ENCODE results near the gene ZNF575. TPM values are rescaled to one million over a fixed set of nuclear protein-coding genes. Genes with fewer than 3 reads are reported as not detected.

The ZNF575 gene
- total RNA-seq, 6 experiments from 2014 or later: 0.89 to 0.99 (median 0.95) TPM; not detected in 1

DNA sequence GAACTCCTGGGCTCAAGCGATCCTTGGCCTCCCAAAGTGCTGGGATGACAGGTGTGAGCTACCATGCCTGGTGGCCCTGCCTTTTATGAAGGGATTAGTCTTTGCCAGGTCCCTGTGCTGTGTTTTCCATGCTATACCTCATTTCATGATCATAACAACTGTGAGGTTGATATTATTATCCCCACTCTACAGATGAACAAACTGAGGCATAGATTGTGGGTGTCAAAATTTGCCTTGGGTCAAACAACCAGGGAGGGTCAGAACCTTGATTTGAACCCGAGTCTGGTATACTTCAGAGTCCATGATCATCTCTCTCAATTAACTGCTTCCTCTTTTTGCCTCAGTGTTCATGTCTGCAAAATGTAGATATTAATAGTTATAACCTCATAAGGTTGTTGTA is 49.5 kb downstream of the ZNF575 start:
- Histone ChIP-seq H3K27ac (no peak overlapping the region), H3K4me3 (no peak overlapping the region), H3K4me1 (peaks cover 0 to 12% (median 4%) of the 10 kb centered on the region in 4 donors), H3K27me3 (no peaks in the 10 kb centered on the region), H3K36me3 (no peaks in the 10 kb centered on the region), H3K9me3 (no peaks in the 10 kb centered on the region)
- TF ChIP-seq CTCF (IDR thresholded peaks at IDR 0.05) (no peak), POLR2A (IDR thresholded peaks at IDR 0.05) (no peak)
- WGBS (ENCODE audit: insufficient coverage, low coverage, low lambda C conversion rate, missing lambda C conversion rate): 67% methylated on average over 1 of the region's 2 CpGs
- DNase-seq (no peak), ATAC-seq (no peak)
- intact Hi-C loops (cut with DNase I): no loop called here

DNA sequence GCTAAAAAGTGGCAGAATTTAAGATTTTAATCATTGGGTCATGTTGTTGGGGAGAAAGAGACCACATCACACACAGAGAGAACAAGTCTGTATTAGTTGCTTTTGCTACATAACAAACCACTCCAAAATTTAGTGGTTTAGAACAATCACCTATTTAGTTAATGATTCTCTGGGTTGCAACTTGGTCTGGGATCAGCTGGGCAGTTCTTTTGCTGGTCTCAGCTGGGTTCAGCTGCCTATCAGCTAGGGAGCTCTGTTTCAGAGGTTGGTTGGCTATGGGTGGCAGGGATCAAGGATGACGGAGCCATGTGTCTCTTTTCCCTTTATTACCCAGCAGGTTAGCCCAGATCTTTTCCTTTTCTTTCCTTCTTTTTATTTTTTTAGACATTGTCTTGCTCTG is 51.5 kb downstream of the ZNF575 start:
- intact Hi-C loops (cut with DNase I): no loop called here
- H3K9me3 ChIP-seq: no peaks in the 10 kb centered on the region
- peak in 1 of 3 donors; percentile 56 for DNase-seq
- H3K4me3 ChIP-seq: no peak overlapping the region
- H3K4me1 ChIP-seq: peaks cover 0 to 12% (median 4%) of the 10 kb centered on the region in 4 donors
- ATAC-seq: peak; percentile 54 to 88 (median 74)
- no peaks in the 10 kb centered on the region for H3K27me3 ChIP-seq
- TF ChIP-seq POLR2A (IDR thresholded peaks at IDR 0.05) (no peak), CTCF (IDR thresholded peaks at IDR 0.05) (no peak)
- no peaks in the 10 kb centered on the region for H3K36me3 ChIP-seq
- 33% methylated on average over 1 of the region's 1 CpG for WGBS (ENCODE audit: insufficient coverage, low coverage, low lambda C conversion rate, missing lambda C conversion rate)
- H3K27ac ChIP-seq: peak overlapping the region in 1 of 3 donors; percentile 40

Other genes starting within 250 kb of the ZNF575 start
- gene CD177, start 179.5 kb upstream of the ZNF575 start, total RNA-seq: 1 to 10 TPM in 3 of 6 experiments, under 1 TPM in 2, not detected in 1; 0.51 to 5.3 (median 1.3) TPM
- gene TEX101, start 118.3 kb upstream of the ZNF575 start, total RNA-seq: not detected
- gene LYPD3, start 67.6 kb upstream of the ZNF575 start, total RNA-seq: under 1 TPM in 4 of 6 experiments, not detected in 2; 0.20 to 0.28 (median 0.25) TPM
- gene PHLDB3, start 28.4 kb upstream of the ZNF575 start, total RNA-seq: 10 to 100 TPM in 5 of 6 experiments, 1 to 10 TPM in 1; 9.6 to 15.0 (median 11.1) TPM
- gene ETHE1, start 6.0 kb upstream of the ZNF575 start, total RNA-seq: 10 to 100 TPM; 26.4 to 60.8 (median 46.3) TPM
- gene XRCC1, start 42.3 kb downstream of the ZNF575 start, total RNA-seq: 1 to 10 TPM; 5.5 to 8.4 (median 7.5) TPM
- 1 to 10 TPM in 1 of 6 experiments, under 1 TPM in 4, not detected in 1; 0.58 to 1.5 (median 0.81) TPM for gene PINLYP, start 42.6 kb downstream of the ZNF575 start, total RNA-seq
- gene IRGQ, start 62.9 kb downstream of the ZNF575 start, total RNA-seq: 10 to 100 TPM in 4 of 6 experiments, 1 to 10 TPM in 2; 9.1 to 18.6 (median 11.0) TPM
- gene ZNF576, start 63.4 kb downstream of the ZNF575 start, total RNA-seq: 10 to 100 TPM in 4 of 6 experiments, 1 to 10 TPM in 2; 7.7 to 15.8 (median 10.3) TPM
- gene SRRM5, start 78.9 kb downstream of the ZNF575 start, total RNA-seq: under 1 TPM in 5 of 6 experiments, not detected in 1; 0.09 to 0.37 (median 0.18) TPM
- gene ZNF428, start 86.4 kb downstream of the ZNF575 start, total RNA-seq: 10 to 100 TPM; 10.9 to 16.7 (median 13.3) TPM
- 1 to 10 TPM; 2.2 to 4.7 (median 3.7) TPM for gene CADM4, start 106.7 kb downstream of the ZNF575 start, total RNA-seq
- 10 to 100 TPM in 1 of 6 experiments, 1 to 10 TPM in 4, under 1 TPM in 1; 0.90 to 13.3 (median 2.3) TPM for gene PLAUR, start 137.0 kb downstream of the ZNF575 start, total RNA-seq
- gene IRGC, start 182.9 kb downstream of the ZNF575 start, total RNA-seq: not detected
- gene SMG9, start 221.8 kb downstream of the ZNF575 start, total RNA-seq: 10 to 100 TPM in 2 of 6 experiments, 1 to 10 TPM in 4; 6.5 to 13.5 (median 9.8) TPM
- 1 to 10 TPM in 1 of 6 experiments, under 1 TPM in 4, not detected in 1; 0.18 to 1.4 (median 0.27) TPM for gene KCNN4, start 247.8 kb downstream of the ZNF575 start, total RNA-seq